Lung (tissue), 12 donors: Measurements from ENCODE around the gene FAM13A. TPM values are rescaled to one million over a fixed set of nuclear protein-coding genes. Genes with fewer than 3 reads are reported as not detected.

Experiments used
- ATAC-seq: fragments of 200-7000 bp; cut with Tn5 transposase; one replicate; pipeline ENCODE4 v1.9.1; 2020; ENCODE audit warnings: moderate number of reproducible peaks; ENCODE audit not compliant: insufficient read depth, low FRiP score
- DNase-seq, 3 donors: peaks; one replicate each; pipeline ENCODE4 v3.0.0-alpha.2; 2013 to 2017
- H3K27ac ChIP-seq, 2 donors: one replicate each; pipeline ENCODE4 v1.5.1; 2013; ENCODE audit warnings: mild to moderate bottlenecking in 2 of 2, moderate library complexity in 2 of 2, control low read depth in 1 of 2, inconsistent platforms in 1 of 2, low read depth in 1 of 2, low read length in 1 of 2
- H3K27me3 ChIP-seq, 3 donors: one replicate each; pipeline ENCODE4 v1.5.1; 2013; ENCODE audit warnings: low read length in 2 of 3; ENCODE audit not compliant: control insufficient read depth in 3 of 3, insufficient read depth in 3 of 3
- H3K36me3 ChIP-seq, 4 donors: one replicate each; pipeline ENCODE4 v1.5.1; 2013; ENCODE audit warnings: low read length in 4 of 4, mild to moderate bottlenecking in 1 of 4, moderate library complexity in 1 of 4; ENCODE audit not compliant: control insufficient read depth in 4 of 4, insufficient read depth in 4 of 4
- H3K4me1 ChIP-seq, 5 donors: one replicate each; pipeline ENCODE4 v1.5.1; 2013; ENCODE audit warnings: low read length in 5 of 5, mild to moderate bottlenecking in 2 of 5, moderate library complexity in 1 of 5; ENCODE audit not compliant: control insufficient read depth in 5 of 5, insufficient read depth in 5 of 5
- H3K4me3 ChIP-seq: one replicate; pipeline ENCODE4 v1.5.1; 2013; ENCODE audit warnings: mild to moderate bottlenecking, control low read depth, moderate library complexity
- H3K9ac ChIP-seq, 2 donors: one replicate each; pipeline ENCODE4 v1.5.1; 2013; ENCODE audit warnings: low read length in 2 of 2, control low read depth in 1 of 2; ENCODE audit not compliant: insufficient read depth in 1 of 2
- H3K9me3 ChIP-seq, 4 donors: one replicate each; pipeline ENCODE4 v1.5.1; 2013; ENCODE audit warnings: low read length in 3 of 4, mild to moderate bottlenecking in 1 of 4, moderate library complexity in 1 of 4; ENCODE audit not compliant: control insufficient read depth in 4 of 4, insufficient read depth in 3 of 4
- WGBS, 2 donors: extraction: QIAGEN DNeasy Blood & Tissue Kit; methylation state at CpG; one replicate each; pipeline ENCODE4 v1.1.7; 2013; 5-methylcytosine and 5-hydroxymethylcytosine counted together
- polyA plus RNA-seq, 2 donors: library from polyadenylated mRNA; stranded (reverse); fragments of 200-250 nt; gene quantifications; one replicate each; pipeline ENCODE4 v1.2.1, GENCODE V29; 2013
- total RNA-seq, 2 donors: library from RNA; depleted of rRNA in 1 of 2; stranded (reverse); fragments of >200 nt in 1 of 2; gene quantifications; one replicate each; pipeline ENCODE4 v1.2.1, GENCODE V29; 2014 to 2021
- TF ChIP-seq, protein P1 (sequence below): IDR thresholded peaks from 2 replicates; pipeline ENCODE4 v1.5.1; 2012; ENCODE audit warnings: mild to moderate bottlenecking; ENCODE audit errors: control extremely low read depth, extremely low read depth
- donor health status: control.
- donor health status: control.
- donor health status: Bipolar disorder and iron deficiency.
- donor health status: healthy.
- donor health status: DM: yes; HTN: yes; CAD: no.

FAM13A gene
- total and polyA plus RNA-seq, 4 donors: 9.2 to 122 (median 29.3) TPM

DNA sequence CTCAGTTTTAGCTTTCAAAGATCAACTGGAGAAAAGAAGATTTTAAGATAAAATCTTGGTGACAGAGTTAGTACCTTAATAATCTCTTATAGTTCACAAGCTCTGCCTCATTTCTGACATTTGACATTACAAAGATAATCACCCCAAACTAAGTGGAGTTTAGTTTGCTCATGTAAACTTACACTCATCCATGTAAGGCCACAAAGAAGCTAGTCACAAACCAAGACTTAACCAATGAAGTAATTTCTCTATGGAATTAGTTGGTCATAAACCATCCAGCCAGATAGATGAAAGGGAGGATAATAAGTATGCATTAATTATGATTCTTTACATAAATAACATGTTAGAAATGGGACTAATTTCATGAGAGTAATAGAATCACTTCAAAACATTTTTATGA is 159.2 kb downstream of the FAM13A start:
- peaks cover 0 to 2% (median 0%) of the 10 kb centered on the region in 4 donors for H3K36me3 ChIP-seq
- no peak for ATAC-seq
- no peak overlapping the region for H3K27ac ChIP-seq
- H3K27me3 ChIP-seq: no peaks in the 10 kb centered on the region
- DNase-seq: no peak
- H3K9ac ChIP-seq: no peak overlapping the region
- no peaks in the 10 kb centered on the region for H3K9me3 ChIP-seq
- no peaks in the 10 kb centered on the region for H3K4me1 ChIP-seq
- TF ChIP-seq, protein P1, sequence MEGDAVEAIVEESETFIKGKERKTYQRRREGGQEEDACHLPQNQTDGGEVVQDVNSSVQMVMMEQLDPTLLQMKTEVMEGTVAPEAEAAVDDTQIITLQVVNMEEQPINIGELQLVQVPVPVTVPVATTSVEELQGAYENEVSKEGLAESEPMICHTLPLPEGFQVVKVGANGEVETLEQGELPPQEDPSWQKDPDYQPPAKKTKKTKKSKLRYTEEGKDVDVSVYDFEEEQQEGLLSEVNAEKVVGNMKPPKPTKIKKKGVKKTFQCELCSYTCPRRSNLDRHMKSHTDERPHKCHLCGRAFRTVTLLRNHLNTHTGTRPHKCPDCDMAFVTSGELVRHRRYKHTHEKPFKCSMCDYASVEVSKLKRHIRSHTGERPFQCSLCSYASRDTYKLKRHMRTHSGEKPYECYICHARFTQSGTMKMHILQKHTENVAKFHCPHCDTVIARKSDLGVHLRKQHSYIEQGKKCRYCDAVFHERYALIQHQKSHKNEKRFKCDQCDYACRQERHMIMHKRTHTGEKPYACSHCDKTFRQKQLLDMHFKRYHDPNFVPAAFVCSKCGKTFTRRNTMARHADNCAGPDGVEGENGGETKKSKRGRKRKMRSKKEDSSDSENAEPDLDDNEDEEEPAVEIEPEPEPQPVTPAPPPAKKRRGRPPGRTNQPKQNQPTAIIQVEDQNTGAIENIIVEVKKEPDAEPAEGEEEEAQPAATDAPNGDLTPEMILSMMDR: no peak
- no peak overlapping the region for H3K4me3 ChIP-seq

GRCh38 chr4:88897180-88897579 is 159.8 kb downstream of the FAM13A start:
- TF ChIP-seq, protein P1: no peak
- Histone ChIP-seq H3K36me3 (peaks cover 0 to 2% (median 0%) of the 10 kb centered on the region in 4 donors), H3K27ac (no peak overlapping the region), H3K27me3 (no peaks in the 10 kb centered on the region), H3K9me3 (no peaks in the 10 kb centered on the region), H3K9ac (no peak overlapping the region), H3K4me3 (no peak overlapping the region), H3K4me1 (no peaks in the 10 kb centered on the region)
- 89 to 93% methylated on average over 2 of the region's 2 CpGs for WGBS, 2 donors
- ATAC-seq (no peak), DNase-seq (no peak)

GRCh38 chr4:88893961-88894360 is 163.0 kb downstream of the FAM13A start:
- Histone ChIP-seq H3K27me3 (no peaks in the 10 kb centered on the region), H3K9me3 (no peaks in the 10 kb centered on the region), H3K27ac (no peak overlapping the region), H3K36me3 (no peaks in the 10 kb centered on the region), H3K4me1 (no peaks in the 10 kb centered on the region), H3K4me3 (no peak overlapping the region), H3K9ac (no peak overlapping the region)
- WGBS, 2 donors: 94 to 100% methylated on average over 1 of the region's 1 CpG
- ATAC-seq: no peak
- DNase-seq: no peak
- TF ChIP-seq, protein P1: no peak

- no peak for ATAC-seq
- Histone ChIP-seq H3K9ac (no peak overlapping the region), H3K36me3 (no peaks in the 10 kb centered on the region), H3K27me3 (no peaks in the 10 kb centered on the region), H3K4me1 (no peaks in the 10 kb centered on the region), H3K27ac (no peak overlapping the region), H3K9me3 (no peaks in the 10 kb centered on the region), H3K4me3 (no peak overlapping the region)
- WGBS, 2 donors: 96 to 98% methylated on average over 1 of the region's 1 CpG
- TF ChIP-seq, protein P1: no peak
- DNase-seq: no peak
Measured at GRCh38 chr4:88892646-88893045, 164.3 kb downstream of the FAM13A start.
